Activated CD8-positive, alpha-beta memory T cell treated with anti-CD3 and anti-CD28 coated beads, Interleukin-2, amount 10 ng/mL, durations not matched to agents 7 days and 5 days (primary cell): ENCODE data around the gene KAT2A. TPM values are rescaled to one million over a fixed set of nuclear protein-coding genes. Genes with fewer than 3 reads are reported as not detected.
A peak's percentile ranks its signal among the peaks of the same experiment; 100 is the strongest.

ENCODE experiments used
- ATAC-seq: fragments of 150-1000 bp; cut with Tn5 transposase; one replicate; pipeline ENCODE4 v1.10.0; 2021; ENCODE audit warnings: moderate library complexity
- CTCF ChIA-PET: fragments of 350-600 bp; sonication (Branson Sonifier 250); formaldehyde crosslinking; loops from one replicate; lab custom pipeline; 2021; ENCODE audit warnings: antibody characterized with exemption; lab: Charles Lee
- DNase-seq: peaks from one replicate; pipeline ENCODE4 v3.0.0-alpha.2; 2020
- H3K27ac Mint-ChIP-seq: one replicate; pipeline ENCODE4 v1.8.0; 2021; ENCODE audit warnings: mild to moderate bottlenecking, mixed read lengths
- H3K27me3 Mint-ChIP-seq: one replicate; pipeline ENCODE4 v1.8.0; 2021; ENCODE audit warnings: mixed read lengths
- H3K36me3 Mint-ChIP-seq: one replicate; pipeline ENCODE4 v1.8.0; 2021; ENCODE audit warnings: mild to moderate bottlenecking, mixed read lengths
- H3K4me1 Mint-ChIP-seq: one replicate; pipeline ENCODE4 v1.8.0; 2021; ENCODE audit warnings: mixed read lengths
- H3K4me3 Mint-ChIP-seq: one replicate; pipeline ENCODE4 v1.8.0; 2021; ENCODE audit warnings: mild to moderate bottlenecking, moderate library complexity, mixed read lengths
- H3K9me3 Mint-ChIP-seq: one replicate; pipeline ENCODE4 v1.8.0; 2022; ENCODE audit warnings: low read depth, mixed read lengths
- total RNA-seq, 2 experiments: library from RNA; stranded (reverse); gene quantifications; one replicate each; pipeline ENCODE4 v1.2.3, GENCODE V29; 2021

KAT2A gene
- total RNA-seq, 2 experiments from 2014 or later, result 49.0 to 58.2 TPM

DNA sequence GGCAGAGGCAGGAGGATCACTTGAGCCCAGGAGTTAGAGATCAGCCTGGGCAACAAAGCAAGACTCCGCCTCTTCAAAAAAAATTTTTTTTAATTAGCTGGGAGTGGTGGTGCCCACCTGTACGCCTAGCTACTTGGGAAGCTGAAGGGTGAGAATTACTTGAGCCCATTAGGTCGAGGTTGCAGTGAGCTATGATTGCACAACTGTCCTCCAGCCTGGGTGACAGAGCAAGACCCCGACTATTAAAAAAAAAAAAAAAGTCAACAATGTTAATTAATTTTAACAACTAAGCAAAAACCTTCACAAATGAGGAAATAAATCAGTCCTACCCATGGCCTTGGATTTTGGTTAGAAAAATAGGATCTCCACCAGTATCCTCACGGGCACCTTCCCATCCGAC lies 14.0 kb downstream of the KAT2A start:
- H3K4me1 Mint-ChIP-seq, result peaks cover 37% of the 10 kb centered on the region
- H3K9me3 Mint-ChIP-seq, result no peaks in the 10 kb centered on the region
- H3K4me3 Mint-ChIP-seq, result peak overlapping the region; percentile 63
- no peak for ATAC-seq
- H3K36me3 Mint-ChIP-seq, result peaks cover 44% of the 10 kb centered on the region
- H3K27me3 Mint-ChIP-seq, result no peaks in the 10 kb centered on the region
- DNase-seq, result no peak
- CTCF ChIA-PET, result interaction anchor here (0.7 to 16.2 kb wide), 6 partner anchors 40 to 147 kb away, joined by 3 to 117 read pairs (median 8); partner anchors contain the start of gene NKIRAS2
- no peak overlapping the region for H3K27ac Mint-ChIP-seq

DNA sequence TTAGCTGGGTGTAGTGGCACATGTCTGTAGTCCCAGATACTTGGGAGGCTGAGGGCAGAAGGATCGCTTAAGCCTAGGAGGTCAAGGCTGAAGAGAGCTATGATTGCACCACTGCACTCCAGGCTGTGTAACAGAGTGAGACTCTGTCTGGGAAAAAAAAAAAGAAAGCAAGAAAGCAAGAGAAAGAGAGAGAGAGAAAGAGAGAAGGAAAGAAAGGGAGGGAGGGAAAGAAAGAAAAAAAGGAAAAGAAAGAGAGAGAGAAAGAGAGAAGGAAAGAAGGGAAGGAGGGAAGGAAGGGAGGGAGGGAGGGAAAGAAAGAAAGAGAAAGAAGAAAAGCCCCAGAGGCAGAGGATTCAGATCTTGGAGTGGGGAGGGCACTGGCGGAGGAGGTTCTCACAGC lies 15.2 kb downstream of the KAT2A start:
- H3K9me3 Mint-ChIP-seq, result no peaks in the 10 kb centered on the region
- H3K4me1 Mint-ChIP-seq, result peaks cover 32% of the 10 kb centered on the region
- ATAC-seq (no peak), DNase-seq (no peak)
- H3K27me3 Mint-ChIP-seq, result no peaks in the 10 kb centered on the region
- no peak overlapping the region for H3K27ac Mint-ChIP-seq
- H3K4me3 Mint-ChIP-seq, result no peak overlapping the region
- peaks cover 38% of the 10 kb centered on the region for H3K36me3 Mint-ChIP-seq
- CTCF ChIA-PET, result interaction anchor here (1.2 to 2.6 kb wide), 2 partner anchors 38 to 87 kb away, joined by 3 to 11 read pairs; partner anchors contain the start of gene NKIRAS2

DNA sequence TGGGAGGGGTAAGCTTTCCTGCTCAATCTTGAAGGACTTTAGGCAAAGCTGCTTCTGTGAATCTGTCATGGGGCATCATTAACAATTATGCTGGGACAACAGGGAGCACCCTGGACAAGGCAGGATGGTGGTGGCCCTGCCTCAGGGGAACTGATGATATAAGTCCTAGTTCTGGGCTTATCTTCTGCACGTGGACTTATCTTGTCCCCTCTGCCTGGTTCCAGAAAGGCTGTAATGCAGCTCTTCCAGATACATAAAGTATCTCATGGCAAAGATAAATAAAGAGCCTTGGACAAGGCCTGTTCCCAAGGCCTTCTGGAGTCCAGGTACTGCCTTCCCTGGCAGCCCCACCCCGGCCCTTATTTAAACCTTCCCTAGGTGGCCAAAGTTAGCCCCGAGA lies 16.9 kb downstream of the KAT2A start:
- no peak for ATAC-seq
- CTCF ChIA-PET, result interaction anchor here (0.9 to 5.2 kb wide), 6 partner anchors 8 to 84 kb away, joined by 3 to 35 read pairs (median 6); partner anchors contain the start of genes DHX58 and NKIRAS2
- no peak for DNase-seq
- peaks cover 29% of the 10 kb centered on the region for H3K36me3 Mint-ChIP-seq
- no peak overlapping the region for H3K27ac Mint-ChIP-seq
- no peaks in the 10 kb centered on the region for H3K27me3 Mint-ChIP-seq
- no peaks in the 10 kb centered on the region for H3K9me3 Mint-ChIP-seq
- H3K4me3 Mint-ChIP-seq, result no peak overlapping the region
- H3K4me1 Mint-ChIP-seq, result peaks cover 20% of the 10 kb centered on the region

DNA sequence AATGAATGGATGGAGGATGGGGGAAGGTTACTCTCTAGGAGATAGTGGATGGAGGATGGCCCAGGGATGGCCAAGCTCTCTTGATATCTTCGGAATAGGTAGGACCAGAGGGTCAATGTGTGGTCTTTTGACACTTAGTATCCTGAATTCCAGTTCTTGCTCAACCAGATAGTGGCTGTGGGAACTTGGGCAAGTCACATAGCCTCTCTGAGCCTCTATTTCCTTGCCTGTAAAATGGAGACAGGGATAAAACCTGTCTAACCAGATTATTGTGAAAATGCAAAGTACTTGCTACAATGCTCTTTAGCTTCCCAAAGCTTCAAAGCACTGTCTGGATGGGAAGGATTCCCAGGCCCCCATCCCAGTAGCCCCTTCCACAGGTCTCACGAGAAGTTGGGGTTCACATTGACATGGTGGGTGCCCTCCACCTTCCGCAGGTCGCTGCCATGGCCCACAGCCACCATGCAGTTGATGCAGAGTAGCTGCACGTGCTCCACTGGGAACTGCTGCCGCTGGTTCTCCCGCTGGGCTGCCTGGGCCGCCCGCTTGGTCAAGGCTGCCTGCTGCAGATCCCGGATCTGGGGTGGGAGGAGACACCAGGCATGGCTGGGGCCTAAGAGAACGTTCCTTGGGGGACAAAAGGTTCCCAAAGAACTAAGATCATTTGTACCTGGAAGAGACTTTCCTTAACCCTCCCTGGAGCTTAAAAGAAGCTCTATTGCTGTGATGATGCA lies 17.8 kb downstream of the KAT2A start:
- CTCF ChIA-PET, result interaction anchor here (0.6 to 5.2 kb wide), 10 partner anchors 7 to 367 kb away, joined by 3 to 35 read pairs (median 4); partner anchors contain the start of genes DHX58, NKIRAS2 and ODAD4
- H3K4me1 Mint-ChIP-seq, result peaks cover 13% of the 10 kb centered on the region
- H3K4me3 Mint-ChIP-seq, result no peak overlapping the region
- no peak for DNase-seq
- H3K27me3 Mint-ChIP-seq, result no peaks in the 10 kb centered on the region
- peaks cover 23% of the 10 kb centered on the region for H3K36me3 Mint-ChIP-seq
- H3K27ac Mint-ChIP-seq, result no peak overlapping the region
- no peak for ATAC-seq
- H3K9me3 Mint-ChIP-seq, result no peaks in the 10 kb centered on the region

DNA sequence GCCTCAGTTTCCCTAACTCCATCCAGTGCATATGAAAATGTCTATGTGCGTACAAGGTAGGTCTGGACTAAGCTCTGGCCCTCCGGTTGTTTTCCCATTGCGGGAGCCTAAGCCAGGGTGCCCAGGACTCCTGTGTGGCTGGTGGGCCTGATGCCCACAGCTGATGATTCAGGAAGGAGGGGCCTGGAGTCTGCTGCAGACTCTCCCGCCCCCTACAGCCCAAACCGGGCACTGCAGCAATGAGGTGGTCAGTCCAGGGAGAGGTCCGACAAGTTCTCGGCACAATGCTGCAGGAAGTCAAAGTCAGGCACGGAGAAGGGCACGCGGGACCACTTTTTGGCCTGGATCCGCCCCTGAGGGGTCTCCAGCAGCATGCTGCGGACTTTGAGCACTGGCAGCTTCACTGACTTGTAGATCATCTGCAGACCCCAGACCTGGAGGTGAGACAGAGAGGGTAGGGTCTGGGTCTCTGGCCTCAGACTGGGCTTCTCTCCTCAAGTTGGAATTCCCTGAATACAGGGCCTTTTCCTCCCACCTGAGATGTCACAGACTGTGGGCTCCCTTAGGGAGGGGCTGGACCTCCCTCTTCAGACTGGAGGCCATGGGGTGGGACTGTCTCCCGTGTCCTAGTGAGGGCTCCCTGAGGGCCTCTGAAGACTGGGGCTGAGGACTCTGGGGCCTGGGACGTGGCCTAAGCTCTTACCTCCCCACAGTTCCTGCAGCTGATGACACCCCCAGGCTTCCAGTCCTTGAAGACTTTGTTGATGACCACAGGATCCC lies 19.5 kb downstream of the KAT2A start:
- peaks cover 14% of the 10 kb centered on the region for H3K36me3 Mint-ChIP-seq
- no peak overlapping the region for H3K4me3 Mint-ChIP-seq
- CTCF ChIA-PET, result interaction anchor here (0.5 to 5.2 kb wide), 27 partner anchors 9 to 365 kb away, joined by 3 to 35 read pairs (median 4); partner anchors contain the start of genes CNP, DHX58, DNAJC7 and KAT2A
- DNase-seq (peak; percentile 80), ATAC-seq (peak; percentile 64)
- H3K4me1 Mint-ChIP-seq, result peaks cover 8% of the 10 kb centered on the region
- H3K27me3 Mint-ChIP-seq, result peaks cover 15% of the 10 kb centered on the region
- no peak overlapping the region for H3K27ac Mint-ChIP-seq
- H3K9me3 Mint-ChIP-seq, result no peaks in the 10 kb centered on the region

DNA sequence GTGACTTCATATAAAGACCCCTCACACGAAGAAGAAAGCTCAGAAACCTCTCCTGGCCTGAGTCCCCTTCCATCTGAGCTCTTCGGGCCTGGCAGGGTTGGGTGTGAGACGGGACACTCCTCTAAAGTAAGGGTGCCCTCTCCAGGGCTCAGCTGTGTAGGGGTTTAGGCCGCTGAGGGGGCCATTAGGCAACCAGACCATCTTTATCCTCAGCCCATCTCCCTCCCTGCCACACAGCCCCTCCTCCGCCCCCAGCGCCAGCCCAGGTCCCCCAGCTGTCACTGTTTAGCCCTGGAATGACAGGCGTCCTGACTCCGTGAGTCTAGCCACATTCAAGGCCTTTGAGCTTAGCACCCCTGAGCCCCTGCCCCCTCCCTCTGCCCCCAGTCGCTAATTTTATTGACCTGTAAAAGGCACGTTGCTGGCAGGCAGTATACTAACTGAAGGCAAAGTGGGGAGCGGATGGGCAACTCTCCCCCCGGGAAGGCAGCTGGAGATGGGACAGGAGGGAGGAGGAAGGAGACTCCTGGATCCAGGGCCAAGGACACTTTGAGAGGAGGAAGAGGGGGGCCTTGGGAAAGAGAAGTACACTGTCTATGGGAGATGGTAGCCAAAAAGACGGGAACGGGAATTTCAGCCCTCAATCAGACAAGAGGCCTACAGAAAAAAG lies 22.3 kb downstream of the KAT2A start:
- ATAC-seq (no peak), DNase-seq (no peak)
- H3K27ac Mint-ChIP-seq, result no peak overlapping the region
- no peaks in the 10 kb centered on the region for H3K9me3 Mint-ChIP-seq
- peaks cover 5% of the 10 kb centered on the region for H3K36me3 Mint-ChIP-seq
- CTCF ChIA-PET, result interaction anchor here (1.0 to 4.3 kb wide), 4 partner anchors 20 to 79 kb away, joined by 4 to 33 read pairs (median 7); partner anchors contain the start of gene NKIRAS2
- peaks cover 6% of the 10 kb centered on the region for H3K4me1 Mint-ChIP-seq
- H3K27me3 Mint-ChIP-seq, result peaks cover 32% of the 10 kb centered on the region
- H3K4me3 Mint-ChIP-seq, result no peak overlapping the region

DNA sequence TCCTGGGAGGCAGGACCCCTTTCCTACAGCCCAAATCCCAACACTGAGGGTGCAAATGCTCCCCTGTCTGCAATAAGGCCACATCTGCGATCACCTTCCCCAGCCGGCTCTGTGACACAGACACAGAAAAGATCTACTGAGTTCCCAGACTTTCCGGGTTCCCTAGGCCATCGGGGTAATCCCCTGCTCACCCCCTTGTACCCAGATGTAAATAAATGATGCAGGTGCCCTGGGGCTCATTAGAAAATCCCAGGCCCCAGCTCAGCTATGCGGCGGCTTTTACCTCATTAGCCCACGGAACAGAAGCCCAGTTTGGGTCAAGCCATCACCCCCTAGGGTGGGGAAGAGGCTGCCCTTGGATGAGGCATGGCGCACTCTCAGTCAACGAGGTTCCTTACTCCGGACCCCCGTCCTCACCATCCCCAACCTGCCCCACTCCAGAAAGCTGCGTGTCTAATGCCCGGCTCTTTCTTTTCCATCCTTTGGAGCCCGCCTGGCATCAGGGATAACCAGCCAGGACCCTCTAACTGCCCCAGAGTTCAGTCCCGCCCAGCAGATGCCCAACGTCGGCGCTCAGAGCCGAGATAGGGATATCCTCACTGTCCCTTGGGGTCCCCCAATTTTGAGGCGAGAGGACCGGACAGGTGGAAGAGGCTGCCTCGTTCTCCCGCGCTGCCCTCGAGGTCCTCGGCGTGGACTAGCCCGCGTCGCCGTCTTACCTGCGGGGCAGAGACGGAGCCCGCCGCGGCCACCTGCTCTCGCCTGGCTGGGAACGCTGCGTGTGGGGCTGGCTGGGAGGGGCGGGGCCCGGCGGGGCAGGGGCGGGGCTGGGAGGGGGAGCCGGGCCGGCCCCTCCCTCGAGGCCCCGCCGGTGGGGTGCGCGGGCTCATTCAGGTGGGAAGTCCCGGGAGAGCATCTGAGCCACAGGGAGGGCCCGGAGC lies 23.2 kb downstream of the KAT2A start, which contains the start of gene ZNF385C:
ZNF385C (minus strand) TSS at position 783 of the 941 bp plus-strand sequence. CDS start 35,417 bp downstream, outside the sequence.
- Mint-ChIP-seq H3K27ac (no peak within 1 kb of the TSS), H3K4me1 (peaks cover 6% of the 10 kb centered on the region), H3K4me3 (no peak within 1 kb of the TSS), H3K9me3 (no peaks in the 10 kb centered on the region), H3K36me3 (peaks cover 3% of the 10 kb centered on the region), H3K27me3 (peaks cover 32% of the 10 kb centered on the region)
- peak; percentile 60 for ATAC-seq
- CTCF ChIA-PET, result interaction anchor here (0.6 to 4.3 kb wide), 7 partner anchors 21 to 931 kb away, joined by 3 to 33 read pairs (median 4); partner anchors contain the start of gene NKIRAS2
- no peak for DNase-seq

DNA sequence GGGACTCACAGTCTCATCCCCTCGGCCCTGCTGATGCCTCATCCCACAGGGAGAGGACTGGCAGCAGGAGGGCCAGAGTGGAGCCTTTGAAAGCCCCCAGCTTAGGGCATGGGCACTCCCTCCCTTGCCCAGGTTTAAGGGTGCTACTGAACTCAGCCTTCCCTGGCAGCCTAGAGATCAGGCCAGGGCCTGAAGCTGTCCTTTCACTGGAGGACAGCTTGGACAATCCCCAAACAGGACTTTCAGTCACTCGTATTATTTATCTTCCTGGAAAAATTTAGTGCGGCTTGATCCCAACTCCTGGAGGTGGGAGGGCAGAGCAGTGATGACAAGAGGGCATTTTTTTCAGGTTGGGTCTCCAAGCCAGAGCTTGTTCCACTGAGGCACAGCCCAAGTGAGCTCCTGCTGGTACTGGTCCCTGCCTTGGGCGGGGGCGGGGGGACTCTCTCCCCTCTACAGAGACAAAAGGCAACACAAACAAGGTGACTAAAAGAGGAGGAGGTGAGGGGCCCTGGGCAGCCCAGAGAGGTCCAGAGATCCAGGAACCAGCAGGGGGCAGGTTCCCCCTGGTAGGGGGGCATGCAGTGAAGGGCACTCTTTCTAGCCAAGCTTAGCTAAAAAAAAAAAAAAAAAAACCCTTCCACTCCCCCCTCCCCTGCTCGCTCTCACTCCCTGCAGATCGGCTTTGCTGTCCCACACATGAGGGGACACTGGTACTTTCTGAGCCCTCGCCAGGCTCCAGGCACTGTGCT lies 24.6 kb downstream of the KAT2A start:
- no peaks in the 10 kb centered on the region for H3K9me3 Mint-ChIP-seq
- peaks cover 2% of the 10 kb centered on the region for H3K36me3 Mint-ChIP-seq
- no peak overlapping the region for H3K4me3 Mint-ChIP-seq
- DNase-seq (no peak), ATAC-seq (no peak)
- H3K4me1 Mint-ChIP-seq, result peaks cover 6% of the 10 kb centered on the region
- CTCF ChIA-PET, result interaction anchor here (1.1 to 2.5 kb wide), 4 partner anchors 27 to 71 kb away, joined by 3 to 9 read pairs (median 4); no protein-coding TSS in a partner anchor
- no peak overlapping the region for H3K27ac Mint-ChIP-seq
- H3K27me3 Mint-ChIP-seq, result peaks cover 34% of the 10 kb centered on the region

DNA sequence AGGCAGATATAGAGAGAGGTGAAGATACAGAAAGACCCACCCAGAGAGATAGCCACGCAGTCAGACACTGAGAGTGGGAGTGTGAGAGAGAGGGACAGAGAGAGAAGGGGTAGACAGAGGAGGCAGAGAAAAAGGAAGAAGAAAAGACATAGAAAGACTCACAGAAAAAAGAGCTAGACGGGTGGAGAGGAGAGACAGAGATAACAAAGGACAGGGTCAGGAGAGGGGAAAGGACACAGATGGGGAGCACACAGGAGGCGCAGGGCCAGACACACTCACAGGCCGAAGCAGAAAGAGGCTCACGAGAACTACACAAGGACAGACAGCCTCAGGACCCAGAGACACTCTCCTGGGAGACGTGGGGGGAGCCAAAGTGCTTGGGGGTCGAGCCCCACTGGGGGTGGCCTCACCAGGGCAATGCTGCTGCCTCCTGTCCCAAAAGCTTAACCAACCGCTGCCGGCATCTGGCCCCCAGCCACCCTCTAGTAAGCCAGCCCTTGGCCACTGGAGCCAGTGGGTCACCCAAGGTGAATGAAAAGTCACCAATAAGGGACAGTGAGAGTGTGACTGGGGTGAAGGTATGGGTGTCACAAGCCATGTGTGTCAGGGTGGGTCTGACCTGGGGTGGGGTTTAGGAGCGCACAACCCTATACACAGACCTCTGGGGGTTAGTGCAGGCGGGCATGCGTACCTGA lies 26.6 kb downstream of the KAT2A start:
- peaks cover 39% of the 10 kb centered on the region for H3K27me3 Mint-ChIP-seq
- no peak overlapping the region for H3K4me3 Mint-ChIP-seq
- H3K36me3 Mint-ChIP-seq, result no peaks in the 10 kb centered on the region
- no peaks in the 10 kb centered on the region for H3K9me3 Mint-ChIP-seq
- DNase-seq, result no peak
- CTCF ChIA-PET, result no interaction called here
- H3K4me1 Mint-ChIP-seq, result peaks cover 6% of the 10 kb centered on the region
- no peak overlapping the region for H3K27ac Mint-ChIP-seq
- ATAC-seq, result no peak

DNA sequence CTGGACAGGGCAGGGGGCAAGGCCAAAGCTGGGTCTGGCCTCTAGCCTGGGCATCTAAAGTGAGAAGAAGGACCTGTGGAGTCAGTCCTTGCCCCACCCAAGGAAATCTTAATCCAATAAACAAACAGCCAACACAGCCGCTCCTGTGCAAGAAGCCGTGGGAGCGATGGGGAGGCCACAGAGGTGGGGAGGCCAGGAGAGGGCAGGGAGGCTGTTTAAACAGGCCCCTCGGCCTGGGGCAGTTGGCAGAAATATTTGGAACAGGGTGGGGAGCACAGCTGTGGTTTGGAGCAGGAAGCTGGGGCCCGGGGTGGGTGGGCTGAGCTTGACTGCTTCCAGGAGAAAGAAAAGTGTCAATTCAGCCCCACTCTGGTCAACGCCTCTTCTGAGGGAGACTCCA lies 28.2 kb downstream of the KAT2A start:
- peaks cover 44% of the 10 kb centered on the region for H3K27me3 Mint-ChIP-seq
- DNase-seq (no peak), ATAC-seq (no peak)
- H3K4me3 Mint-ChIP-seq, result no peak overlapping the region
- peaks cover 4% of the 10 kb centered on the region for H3K4me1 Mint-ChIP-seq
- no peak overlapping the region for H3K27ac Mint-ChIP-seq
- CTCF ChIA-PET, result no interaction called here
- H3K9me3 Mint-ChIP-seq, result no peaks in the 10 kb centered on the region
- no peaks in the 10 kb centered on the region for H3K36me3 Mint-ChIP-seq
